GM23338 (cell line): ENCODE results near the gene MRLN. TPM values are rescaled to one million over a fixed set of nuclear protein-coding genes. Genes with fewer than 3 reads are reported as not detected.

Experiments used
- ATAC-seq: fragments of 200-7000 bp; cut with Tn5 transposase; 3 replicates; pipeline ENCODE4 v1.9.1; 2020
- DNase-seq: peaks from one replicate; pipeline ENCODE4 v3.0.0-alpha.2; 2015; ENCODE audit warnings: low spot score
- H2AFZ ChIP-seq: fragments of 200-600 bp; sonication (generic); 2 replicates; pipeline ENCODE4 v1.8.0; 2016; ENCODE audit warnings: antibody characterized with exemption, mild to moderate bottlenecking, moderate library complexity
- H3F3A ChIP-seq: fragments of 200-600 bp; sonication (generic); replicated peaks from 2 replicates; pipeline ENCODE4 v1.8.0; 2017; ENCODE audit warnings: antibody characterized with exemption, mixed run types, low read depth
- H3K27ac ChIP-seq: fragments of 200-600 bp; sonication (generic); 2 replicates; pipeline ENCODE4 v1.6.1; 2016; ENCODE audit warnings: low read depth
- H3K27me3 ChIP-seq: fragments of 200-600 bp; sonication (generic); 2 replicates; pipeline ENCODE4 v1.8.0; 2016; ENCODE audit warnings: mild to moderate bottlenecking, mixed run types, moderate library complexity; ENCODE audit not compliant: insufficient read depth
- H3K36me3 ChIP-seq: fragments of 200-600 bp; sonication (generic); 2 replicates; pipeline ENCODE4 v1.8.0; 2016; ENCODE audit warnings: mild to moderate bottlenecking; ENCODE audit not compliant: insufficient read depth
- H3K4me1 ChIP-seq: fragments of 200-600 bp; sonication (generic); 2 replicates; pipeline ENCODE4 v1.8.0; 2016; ENCODE audit warnings: mild to moderate bottlenecking, moderate library complexity; ENCODE audit not compliant: insufficient read depth
- H3K4me2 ChIP-seq: fragments of 200-600 bp; sonication (generic); 2 replicates; pipeline ENCODE4 v1.7.1; 2017; ENCODE audit warnings: mixed run types
- H3K4me3 ChIP-seq: fragments of 200-600 bp; sonication (generic); 2 replicates; pipeline ENCODE4 v1.6.1; 2016; ENCODE audit warnings: mixed run types
- H3K79me2 ChIP-seq: fragments of 200-600 bp; sonication (generic); replicated peaks from 2 replicates; pipeline ENCODE4 v1.8.0; 2017; ENCODE audit warnings: mild to moderate bottlenecking; ENCODE audit not compliant: insufficient read depth
- H3K9me2 ChIP-seq: fragments of 200-600 bp; sonication (generic); 2 replicates; pipeline ENCODE4 v1.8.0; 2017; ENCODE audit not compliant: insufficient read depth
- H4K20me1 ChIP-seq: fragments of 200-600 bp; sonication (generic); replicated peaks from 2 replicates; pipeline ENCODE4 v1.8.0; 2017; ENCODE audit warnings: mild to moderate bottlenecking; ENCODE audit not compliant: insufficient read depth
- H3K27ac Mint-ChIP-seq: 2 replicates; pipeline ENCODE4 v1.8.0; 2020; ENCODE audit warnings: inconsistent platforms, mild to moderate bottlenecking, moderate library complexity, mixed read lengths
- H3K27me3 Mint-ChIP-seq: 3 replicates; pipeline ENCODE4 v1.8.0; 2022; ENCODE audit warnings: low read depth, mild to moderate bottlenecking, moderate library complexity, mixed read lengths, inconsistent platforms; ENCODE audit not compliant: insufficient read depth, poor library complexity
- H3K36me3 Mint-ChIP-seq: 3 replicates; pipeline ENCODE4 v1.8.0; 2021; ENCODE audit warnings: low read depth, mild to moderate bottlenecking, inconsistent platforms, moderate library complexity, mixed read lengths
- H3K4me1 Mint-ChIP-seq: 3 replicates; pipeline ENCODE4 v1.8.0; 2020; ENCODE audit warnings: mild to moderate bottlenecking, inconsistent platforms, mixed read lengths
- H3K4me3 Mint-ChIP-seq: 3 replicates; pipeline ENCODE4 v1.8.0; 2021; ENCODE audit warnings: moderate library complexity, mild to moderate bottlenecking, inconsistent platforms, mixed read lengths
- H3K9me3 Mint-ChIP-seq: 3 replicates; pipeline ENCODE4 v1.8.0; 2020; ENCODE audit warnings: moderate library complexity, mild to moderate bottlenecking, inconsistent platforms, mixed read lengths
- CREB1 ChIP-seq: fragments of 250-450 bp; sonication (Bioruptor Pico); IDR thresholded peaks from 2 replicates; pipeline ENCODE4 v1.5.0; 2020; ENCODE audit warnings: low read depth, mild to moderate bottlenecking, moderate library complexity
- CTCF ChIP-seq, 2 experiments: fragments of 200-600 bp in 1 of 2; sonication (generic) in 1 of 2; conservative IDR thresholded peaks; 2 replicates each; pipeline versions ENCODE4 v1.5.1 to v1.6.1; 2016 to 2017; ENCODE audit warnings: antibody characterized with exemption in 2 of 2, low read depth in 2 of 2, mild to moderate bottlenecking in 2 of 2, moderate library complexity in 1 of 2
- EZH2 ChIP-seq: fragments of 200-600 bp; sonication (generic); IDR thresholded peaks from one replicate; pipeline ENCODE4 v1.8.0; 2017; ENCODE audit warnings: antibody characterized with exemption, mild to moderate bottlenecking, low read depth; ENCODE audit not compliant: unreplicated experiment
- EZH2phosphoT487 ChIP-seq: fragments of 200-600 bp; sonication (generic); IDR thresholded peaks from one replicate; pipeline ENCODE4 v1.8.1; 2018; ENCODE audit warnings: antibody characterized with exemption; ENCODE audit not compliant: unreplicated experiment
- JUNB ChIP-seq: IDR thresholded peaks from one replicate; pipeline ENCODE4 v1.6.1; 2016; ENCODE audit warnings: antibody characterized with exemption; ENCODE audit not compliant: unreplicated experiment
- NANOG ChIP-seq: IDR thresholded peaks from 2 replicates; pipeline ENCODE4 v1.6.1; 2016; ENCODE audit warnings: antibody characterized with exemption, borderline replicate concordance
- POLR2AphosphoS5 ChIP-seq: IDR thresholded peaks from 2 replicates; pipeline ENCODE4 v1.6.1; 2016; ENCODE audit warnings: antibody characterized with exemption, low read depth
- STAT1 ChIP-seq: IDR thresholded peaks from one replicate; pipeline ENCODE4 v1.6.1; 2016; ENCODE audit warnings: antibody characterized with exemption; ENCODE audit not compliant: unreplicated experiment
- ZNF114 ChIP-seq: fragments of 250-450 bp; sonication (Bioruptor Pico); IDR thresholded peaks from 2 replicates; pipeline ENCODE4 v1.5.0; 2020; ENCODE audit warnings: mild to moderate bottlenecking, moderate library complexity
- ZNF331 ChIP-seq: fragments of 250-450 bp; sonication (Bioruptor Pico); IDR thresholded peaks from 2 replicates; pipeline ENCODE4 v1.5.0; 2020; ENCODE audit warnings: low read depth, mild to moderate bottlenecking, moderate library complexity
- polyA plus RNA-seq: library from polyadenylated mRNA; unstranded; fragments of >200 nt; fragmentation: Nextera tagmentation; extraction: Ambion mirVana; gene quantifications from 2 replicates; pipeline ENCODE4 v1.2.1, GENCODE V29; 2016
- total RNA-seq: library from RNA; depleted of rRNA; stranded (reverse); fragments of >200 nt; shearing (Covaris generic); gene quantifications from 2 replicates; pipeline ENCODE4 v1.2.3, GENCODE V29; 2014
- TF ChIP-seq, protein P1 (sequence below): IDR thresholded peaks from one replicate; pipeline ENCODE4 v1.6.1; 2018; ENCODE audit warnings: antibody characterized with exemption; ENCODE audit not compliant: unreplicated experiment
- TF ChIP-seq, protein P2 (sequence below): IDR thresholded peaks from 2 replicates; pipeline ENCODE4 v1.6.1; 2016; ENCODE audit warnings: antibody characterized with exemption
- TF ChIP-seq, protein P3 (sequence below): fragments of 250-450 bp; sonication (Bioruptor Pico); IDR thresholded peaks from 2 replicates; pipeline ENCODE4 v1.5.0; 2020; ENCODE audit warnings: mild to moderate bottlenecking, moderate library complexity

Gene MRLN
- total and polyA plus RNA-seq, 2 experiments from 2014 or later: not detected

DNA sequence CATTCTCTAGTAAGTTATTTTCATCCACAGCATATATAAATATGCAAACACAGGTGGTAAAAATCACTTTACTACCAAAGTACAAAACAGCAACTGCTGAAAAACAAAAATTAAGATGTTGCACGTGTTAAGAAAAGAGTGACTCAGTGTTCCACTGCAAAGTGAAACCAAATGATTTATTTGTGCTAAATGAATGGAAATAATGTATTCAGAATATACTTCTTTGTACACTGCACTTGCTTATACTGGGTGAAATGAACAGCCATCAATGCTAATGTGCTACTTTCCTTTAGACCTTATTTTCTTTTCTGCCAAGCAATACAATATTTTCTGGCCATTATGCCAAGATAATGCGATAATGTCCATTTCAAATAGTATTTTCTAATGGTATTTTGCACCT lies 38.3 kb upstream of the MRLN start:
- H3K27me3 ChIP-seq: no peaks in the 10 kb centered on the region
- no peak overlapping the region for H3K27ac ChIP-seq
- TF ChIP-seq CTCF (conservative IDR thresholded peaks at IDR 0.05; ENCODE audit: low read depth in 2 of 2): no peak
- no peak for TF ChIP-seq CREB1
- TF ChIP-seq JUNB: no peak
- TF ChIP-seq POLR2AphosphoS5: no peak
- TF ChIP-seq EZH2: no peak
- no peak for TF ChIP-seq ZNF331 (CRISPR knock-in tag)
- TF ChIP-seq, protein P1, sequence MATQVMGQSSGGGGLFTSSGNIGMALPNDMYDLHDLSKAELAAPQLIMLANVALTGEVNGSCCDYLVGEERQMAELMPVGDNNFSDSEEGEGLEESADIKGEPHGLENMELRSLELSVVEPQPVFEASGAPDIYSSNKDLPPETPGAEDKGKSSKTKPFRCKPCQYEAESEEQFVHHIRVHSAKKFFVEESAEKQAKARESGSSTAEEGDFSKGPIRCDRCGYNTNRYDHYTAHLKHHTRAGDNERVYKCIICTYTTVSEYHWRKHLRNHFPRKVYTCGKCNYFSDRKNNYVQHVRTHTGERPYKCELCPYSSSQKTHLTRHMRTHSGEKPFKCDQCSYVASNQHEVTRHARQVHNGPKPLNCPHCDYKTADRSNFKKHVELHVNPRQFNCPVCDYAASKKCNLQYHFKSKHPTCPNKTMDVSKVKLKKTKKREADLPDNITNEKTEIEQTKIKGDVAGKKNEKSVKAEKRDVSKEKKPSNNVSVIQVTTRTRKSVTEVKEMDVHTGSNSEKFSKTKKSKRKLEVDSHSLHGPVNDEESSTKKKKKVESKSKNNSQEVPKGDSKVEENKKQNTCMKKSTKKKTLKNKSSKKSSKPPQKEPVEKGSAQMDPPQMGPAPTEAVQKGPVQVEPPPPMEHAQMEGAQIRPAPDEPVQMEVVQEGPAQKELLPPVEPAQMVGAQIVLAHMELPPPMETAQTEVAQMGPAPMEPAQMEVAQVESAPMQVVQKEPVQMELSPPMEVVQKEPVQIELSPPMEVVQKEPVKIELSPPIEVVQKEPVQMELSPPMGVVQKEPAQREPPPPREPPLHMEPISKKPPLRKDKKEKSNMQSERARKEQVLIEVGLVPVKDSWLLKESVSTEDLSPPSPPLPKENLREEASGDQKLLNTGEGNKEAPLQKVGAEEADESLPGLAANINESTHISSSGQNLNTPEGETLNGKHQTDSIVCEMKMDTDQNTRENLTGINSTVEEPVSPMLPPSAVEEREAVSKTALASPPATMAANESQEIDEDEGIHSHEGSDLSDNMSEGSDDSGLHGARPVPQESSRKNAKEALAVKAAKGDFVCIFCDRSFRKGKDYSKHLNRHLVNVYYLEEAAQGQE: no peak
- no peak for TF ChIP-seq NANOG
- TF ChIP-seq ZNF114 (CRISPR knock-in tag): no peak
- TF ChIP-seq, protein P2, sequence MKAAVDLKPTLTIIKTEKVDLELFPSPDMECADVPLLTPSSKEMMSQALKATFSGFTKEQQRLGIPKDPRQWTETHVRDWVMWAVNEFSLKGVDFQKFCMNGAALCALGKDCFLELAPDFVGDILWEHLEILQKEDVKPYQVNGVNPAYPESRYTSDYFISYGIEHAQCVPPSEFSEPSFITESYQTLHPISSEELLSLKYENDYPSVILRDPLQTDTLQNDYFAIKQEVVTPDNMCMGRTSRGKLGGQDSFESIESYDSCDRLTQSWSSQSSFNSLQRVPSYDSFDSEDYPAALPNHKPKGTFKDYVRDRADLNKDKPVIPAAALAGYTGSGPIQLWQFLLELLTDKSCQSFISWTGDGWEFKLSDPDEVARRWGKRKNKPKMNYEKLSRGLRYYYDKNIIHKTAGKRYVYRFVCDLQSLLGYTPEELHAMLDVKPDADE: no peak
- TF ChIP-seq STAT1: no peak
- TF ChIP-seq EZH2phosphoT487: no peak
- TF ChIP-seq, protein P3, sequence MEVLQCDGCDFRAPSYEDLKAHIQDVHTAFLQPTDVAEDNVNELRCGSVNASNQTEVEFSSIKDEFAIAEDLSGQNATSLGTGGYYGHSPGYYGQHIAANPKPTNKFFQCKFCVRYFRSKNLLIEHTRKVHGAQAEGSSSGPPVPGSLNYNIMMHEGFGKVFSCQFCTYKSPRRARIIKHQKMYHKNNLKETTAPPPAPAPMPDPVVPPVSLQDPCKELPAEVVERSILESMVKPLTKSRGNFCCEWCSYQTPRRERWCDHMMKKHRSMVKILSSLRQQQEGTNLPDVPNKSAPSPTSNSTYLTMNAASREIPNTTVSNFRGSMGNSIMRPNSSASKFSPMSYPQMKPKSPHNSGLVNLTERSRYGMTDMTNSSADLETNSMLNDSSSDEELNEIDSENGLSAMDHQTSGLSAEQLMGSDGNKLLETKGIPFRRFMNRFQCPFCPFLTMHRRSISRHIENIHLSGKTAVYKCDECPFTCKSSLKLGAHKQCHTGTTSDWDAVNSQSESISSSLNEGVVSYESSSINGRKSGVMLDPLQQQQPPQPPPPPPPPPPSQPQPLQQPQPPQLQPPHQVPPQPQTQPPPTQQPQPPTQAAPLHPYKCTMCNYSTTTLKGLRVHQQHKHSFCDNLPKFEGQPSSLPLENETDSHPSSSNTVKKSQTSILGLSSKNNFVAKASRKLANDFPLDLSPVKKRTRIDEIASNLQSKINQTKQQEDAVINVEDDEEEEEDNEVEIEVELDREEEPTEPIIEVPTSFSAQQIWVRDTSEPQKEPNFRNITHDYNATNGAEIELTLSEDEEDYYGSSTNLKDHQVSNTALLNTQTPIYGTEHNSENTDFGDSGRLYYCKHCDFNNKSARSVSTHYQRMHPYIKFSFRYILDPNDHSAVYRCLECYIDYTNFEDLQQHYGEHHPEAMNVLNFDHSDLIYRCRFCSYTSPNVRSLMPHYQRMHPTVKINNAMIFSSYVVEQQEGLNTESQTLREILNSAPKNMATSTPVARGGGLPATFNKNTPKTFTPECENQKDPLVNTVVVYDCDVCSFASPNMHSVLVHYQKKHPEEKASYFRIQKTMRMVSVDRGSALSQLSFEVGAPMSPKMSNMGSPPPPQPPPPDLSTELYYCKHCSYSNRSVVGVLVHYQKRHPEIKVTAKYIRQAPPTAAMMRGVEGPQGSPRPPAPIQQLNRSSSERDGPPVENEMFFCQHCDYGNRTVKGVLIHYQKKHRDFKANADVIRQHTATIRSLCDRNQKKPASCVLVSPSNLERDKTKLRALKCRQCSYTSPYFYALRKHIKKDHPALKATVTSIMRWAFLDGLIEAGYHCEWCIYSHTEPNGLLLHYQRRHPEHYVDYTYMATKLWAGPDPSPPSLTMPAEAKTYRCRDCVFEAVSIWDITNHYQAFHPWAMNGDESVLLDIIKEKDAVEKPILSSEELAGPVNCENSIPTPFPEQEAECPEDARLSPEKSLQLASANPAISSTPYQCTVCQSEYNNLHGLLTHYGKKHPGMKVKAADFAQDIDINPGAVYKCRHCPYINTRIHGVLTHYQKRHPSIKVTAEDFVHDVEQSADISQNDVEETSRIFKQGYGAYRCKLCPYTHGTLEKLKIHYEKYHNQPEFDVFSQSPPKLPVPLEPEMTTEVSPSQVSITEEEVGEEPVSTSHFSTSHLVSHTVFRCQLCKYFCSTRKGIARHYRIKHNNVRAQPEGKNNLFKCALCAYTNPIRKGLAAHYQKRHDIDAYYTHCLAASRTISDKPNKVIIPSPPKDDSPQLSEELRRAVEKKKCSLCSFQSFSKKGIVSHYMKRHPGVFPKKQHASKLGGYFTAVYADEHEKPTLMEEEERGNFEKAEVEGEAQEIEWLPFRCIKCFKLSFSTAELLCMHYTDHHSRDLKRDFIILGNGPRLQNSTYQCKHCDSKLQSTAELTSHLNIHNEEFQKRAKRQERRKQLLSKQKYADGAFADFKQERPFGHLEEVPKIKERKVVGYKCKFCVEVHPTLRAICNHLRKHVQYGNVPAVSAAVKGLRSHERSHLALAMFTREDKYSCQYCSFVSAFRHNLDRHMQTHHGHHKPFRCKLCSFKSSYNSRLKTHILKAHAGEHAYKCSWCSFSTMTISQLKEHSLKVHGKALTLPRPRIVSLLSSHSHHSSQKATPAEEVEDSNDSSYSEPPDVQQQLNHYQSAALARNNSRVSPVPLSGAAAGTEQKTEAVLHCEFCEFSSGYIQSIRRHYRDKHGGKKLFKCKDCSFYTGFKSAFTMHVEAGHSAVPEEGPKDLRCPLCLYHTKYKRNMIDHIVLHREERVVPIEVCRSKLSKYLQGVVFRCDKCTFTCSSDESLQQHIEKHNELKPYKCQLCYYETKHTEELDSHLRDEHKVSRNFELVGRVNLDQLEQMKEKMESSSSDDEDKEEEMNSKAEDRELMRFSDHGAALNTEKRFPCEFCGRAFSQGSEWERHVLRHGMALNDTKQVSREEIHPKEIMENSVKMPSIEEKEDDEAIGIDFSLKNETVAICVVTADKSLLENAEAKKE (CRISPR knock-in tag): no peak
- H4K20me1 ChIP-seq: peaks cover 6% of the 10 kb centered on the region; the same call in 1 of the 2 replicates
- no peak overlapping the region for H3K4me3 Mint-ChIP-seq
- no peak overlapping the region for H3K4me3 ChIP-seq
- H3K9me3 Mint-ChIP-seq: no peaks in the 10 kb centered on the region
- no peaks in the 10 kb centered on the region for H3F3A ChIP-seq
- H3K36me3 Mint-ChIP-seq: peaks cover 46% of the 10 kb centered on the region
- H2AFZ ChIP-seq: no peak overlapping the region
- H3K27me3 Mint-ChIP-seq: peaks cover 4% of the 10 kb centered on the region
- no peaks in the 10 kb centered on the region for H3K79me2 ChIP-seq
- H3K4me1 ChIP-seq: 0 out of 2 replicates have a peak, but pooled peaks cover 3% of the 10 kb centered on the region
- DNase-seq (no peak), ATAC-seq (no peak)
- H3K9me2 ChIP-seq: no peaks in the 10 kb centered on the region
- H3K36me3 ChIP-seq: peaks cover 17% of the 10 kb centered on the region
- no peak overlapping the region for H3K4me2 ChIP-seq
- H3K27ac Mint-ChIP-seq: no peak overlapping the region
- no peaks in the 10 kb centered on the region for H3K4me1 Mint-ChIP-seq
